Suppressor macrophage treated with lipopolysaccharide for 4 hours (primary cell): ENCODE results near the gene RASSF7.
"Not testable (repeated sequence)": the region's sequence is repeated elsewhere in the genome, so short reads cannot be mapped to it uniquely, and the experiment has no call there.

Experiments used
- DNase-seq: peaks from one replicate; pipeline ENCODE4 v3.0.0-alpha.2; 2020

The RASSF7 gene

DNA sequence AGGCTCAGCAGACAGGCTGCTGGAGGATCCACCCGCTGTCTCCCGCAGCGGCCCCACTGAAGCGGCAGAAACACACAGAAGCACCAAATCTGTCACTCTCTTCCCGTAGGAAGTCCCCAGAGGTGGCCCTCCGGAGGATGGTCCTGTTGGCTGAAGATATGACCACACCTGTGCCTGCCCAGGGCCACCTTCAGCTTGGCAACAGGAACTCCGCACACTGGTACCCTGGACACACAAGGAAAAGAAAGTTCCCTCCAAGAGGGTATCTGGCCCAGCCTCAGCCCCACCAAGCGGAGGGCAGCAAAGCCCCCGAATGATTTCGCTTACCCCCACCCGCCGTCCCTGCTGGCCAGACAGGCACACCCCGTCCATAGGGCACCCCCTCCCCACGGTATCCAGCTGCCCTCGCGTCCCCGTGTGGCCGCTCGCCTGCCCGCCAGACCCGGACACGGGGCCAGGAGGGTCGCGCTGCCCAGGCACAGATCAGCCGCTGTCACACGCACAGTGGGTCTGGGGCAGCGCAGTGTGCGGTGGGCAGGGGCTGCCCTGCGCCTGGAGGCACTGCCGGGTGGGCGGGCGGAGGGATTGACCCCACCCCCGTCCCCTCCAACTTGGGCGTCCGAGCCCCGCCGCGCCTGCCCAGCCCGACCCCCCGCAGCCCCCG lies 7.0 kb downstream of the RASSF7 start:
- DNase-seq: no peak

DNA sequence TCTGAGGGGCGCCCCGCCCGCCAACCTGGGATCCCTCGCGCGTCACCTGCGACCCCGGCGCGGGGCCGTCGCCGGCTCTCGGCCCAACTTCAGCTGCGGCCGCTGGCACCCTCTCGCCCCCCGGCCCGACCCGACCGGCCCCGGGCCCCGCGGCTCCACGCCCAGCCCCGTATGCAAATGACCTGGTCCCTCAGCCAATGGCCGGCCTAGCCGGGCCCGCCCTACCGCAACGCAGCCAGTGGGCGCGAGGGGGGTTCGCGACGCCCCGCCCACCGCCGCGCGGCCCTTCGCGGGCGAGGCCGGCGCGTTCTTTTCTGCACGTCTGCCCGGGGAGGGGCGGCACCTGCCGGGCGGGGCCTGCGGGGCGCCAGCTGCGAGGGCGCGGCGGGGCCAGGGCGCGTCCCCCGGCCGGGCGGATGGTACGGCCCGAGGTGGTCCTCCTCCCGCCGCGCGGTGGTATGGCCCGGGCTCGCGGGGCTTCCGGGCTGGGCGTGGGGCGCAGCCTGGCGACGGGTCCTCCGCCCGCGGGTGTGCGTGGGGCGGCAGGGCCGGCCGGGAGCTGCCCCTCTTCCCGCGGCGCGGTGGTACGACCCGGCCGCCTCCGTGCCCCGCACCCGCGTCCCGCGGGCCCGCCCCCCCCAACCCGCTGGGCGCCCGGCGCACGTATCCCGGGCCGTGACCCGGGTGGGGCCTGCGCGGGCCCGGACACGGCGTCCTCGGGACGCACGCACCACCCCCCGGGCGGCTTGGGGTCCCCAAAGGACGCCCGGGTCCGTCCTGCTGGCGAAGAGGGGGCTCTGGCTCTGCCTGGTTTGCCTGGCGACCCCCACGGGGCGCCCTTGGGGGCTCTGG lies 7.8 kb downstream of the RASSF7 start:
- DNase-seq: peak; percentile 99

DNA sequence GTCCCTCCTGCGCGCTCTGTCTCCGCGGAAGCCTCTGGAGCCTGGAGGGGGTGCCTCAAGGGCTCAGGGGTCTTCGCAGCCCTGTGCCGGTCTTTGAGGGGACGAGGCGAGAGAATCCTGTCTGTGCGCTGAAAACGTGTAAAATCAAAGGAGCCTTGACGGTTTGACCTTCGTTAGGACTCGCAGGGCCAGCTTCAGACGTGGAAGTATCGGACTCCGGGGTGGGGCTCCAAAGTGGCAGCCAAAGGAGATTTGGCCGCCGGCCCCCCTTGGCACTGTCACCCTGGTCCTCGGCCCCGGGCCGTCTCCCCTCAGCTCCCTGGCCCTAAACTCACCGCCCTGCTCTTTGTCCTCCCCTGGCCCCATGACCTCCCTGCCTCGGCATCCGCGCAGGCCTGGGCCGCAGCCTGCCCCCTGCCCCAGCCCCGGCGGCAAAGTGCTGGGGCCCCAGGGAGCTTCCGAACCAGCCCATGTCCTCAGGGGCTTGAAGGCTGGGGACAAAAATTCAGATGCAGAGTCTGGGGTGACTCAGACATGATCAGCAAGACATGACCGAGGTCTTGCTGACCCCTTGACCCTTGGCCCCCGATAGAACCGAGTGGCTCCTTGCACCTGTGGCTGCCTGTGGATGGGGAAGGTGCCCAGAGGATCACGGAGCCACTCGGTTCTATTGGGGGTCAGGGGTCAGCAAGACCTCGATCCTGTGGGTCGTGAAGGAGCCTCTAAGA lies 8.6 kb downstream of the RASSF7 start:
- no peak for DNase-seq

DNA sequence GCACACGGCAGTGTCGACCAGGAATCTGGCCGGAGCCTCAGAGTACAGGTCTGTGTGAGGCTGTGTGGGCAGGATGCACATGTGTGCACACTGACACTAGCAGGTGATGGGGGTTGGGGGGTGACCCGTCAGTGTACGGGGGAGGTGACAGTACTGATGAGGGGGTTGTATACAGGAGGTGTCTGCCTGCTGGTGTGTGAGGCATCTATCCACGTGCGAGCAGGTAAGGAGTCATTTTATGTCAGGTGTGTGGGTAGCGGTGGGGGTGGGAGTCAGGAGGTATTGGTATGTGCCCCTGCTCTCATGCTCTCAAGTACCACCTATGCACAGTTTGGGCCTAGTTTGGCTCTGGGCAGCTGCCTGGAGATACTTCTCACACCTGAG lies 11.0 kb downstream of the RASSF7 start:
- DNase-seq: no peak

- DNase-seq: no peak
Observed at GRCh38 chr11:573146-573759, 12.5 kb downstream of the RASSF7 start.

DNA sequence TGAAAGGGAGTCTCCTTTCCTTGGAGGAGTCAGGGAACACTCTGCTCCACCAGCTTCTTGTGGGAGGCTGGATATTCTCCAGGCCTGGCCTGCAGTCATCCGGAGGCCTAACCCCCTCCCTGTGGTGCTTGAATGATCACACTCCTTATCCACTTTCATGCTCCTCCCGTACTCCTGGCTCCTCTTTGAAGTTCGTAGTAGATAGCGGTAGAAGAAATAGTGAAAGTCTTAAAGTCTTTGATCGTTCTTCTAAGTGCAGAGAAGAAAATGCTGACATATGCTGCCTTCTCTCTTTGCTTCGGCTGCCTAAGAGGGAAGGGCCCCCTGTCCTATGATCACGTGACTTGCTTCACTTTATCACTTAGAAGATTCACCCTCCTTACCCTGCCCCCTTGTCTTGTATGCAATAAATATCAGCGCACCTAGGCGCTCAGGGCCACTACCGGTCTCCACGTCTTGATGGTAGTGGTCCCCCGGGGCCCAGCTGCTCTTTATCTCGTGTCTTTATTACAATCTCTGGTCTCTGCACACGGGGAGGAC lies 13.3 kb downstream of the RASSF7 start:
- not testable (repeated sequence) for DNase-seq

DNA sequence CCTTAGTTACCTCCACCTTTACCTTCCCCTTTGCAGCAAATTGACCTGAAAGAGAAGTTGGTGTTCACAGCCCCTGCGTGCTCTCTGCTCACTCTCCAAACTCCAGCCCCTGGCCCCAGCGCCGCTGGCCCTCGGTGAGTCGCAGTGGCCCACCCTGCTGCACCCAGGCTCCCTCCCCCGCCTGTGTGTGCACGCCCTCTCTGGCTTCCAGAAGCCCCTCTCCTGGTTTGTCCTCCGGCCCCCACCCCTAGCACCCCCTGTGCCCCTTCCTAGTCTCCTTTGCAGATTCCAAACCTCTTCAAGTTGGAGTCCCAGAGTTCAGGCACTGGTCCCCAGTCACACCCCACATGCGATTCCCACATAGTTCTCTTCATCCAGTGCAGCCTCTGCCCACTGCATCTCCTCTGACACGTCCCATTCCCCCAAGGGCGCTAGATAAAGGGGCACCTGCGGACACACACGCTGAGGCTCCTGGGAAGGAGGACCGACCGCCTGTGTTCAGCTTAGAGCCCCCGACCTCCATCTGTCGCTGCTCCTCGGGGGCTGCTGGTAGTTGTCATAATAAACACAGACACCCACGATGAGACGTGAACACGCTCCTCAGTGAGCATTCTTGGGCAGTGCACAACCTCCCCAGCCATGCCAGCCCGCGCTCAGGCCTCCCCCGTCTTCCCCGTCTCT lies 14.0 kb downstream of the RASSF7 start:
- no peak for DNase-seq

- DNase-seq: no peak
Observed at GRCh38 chr11:575313-575995, 14.7 kb downstream of the RASSF7 start.

DNA sequence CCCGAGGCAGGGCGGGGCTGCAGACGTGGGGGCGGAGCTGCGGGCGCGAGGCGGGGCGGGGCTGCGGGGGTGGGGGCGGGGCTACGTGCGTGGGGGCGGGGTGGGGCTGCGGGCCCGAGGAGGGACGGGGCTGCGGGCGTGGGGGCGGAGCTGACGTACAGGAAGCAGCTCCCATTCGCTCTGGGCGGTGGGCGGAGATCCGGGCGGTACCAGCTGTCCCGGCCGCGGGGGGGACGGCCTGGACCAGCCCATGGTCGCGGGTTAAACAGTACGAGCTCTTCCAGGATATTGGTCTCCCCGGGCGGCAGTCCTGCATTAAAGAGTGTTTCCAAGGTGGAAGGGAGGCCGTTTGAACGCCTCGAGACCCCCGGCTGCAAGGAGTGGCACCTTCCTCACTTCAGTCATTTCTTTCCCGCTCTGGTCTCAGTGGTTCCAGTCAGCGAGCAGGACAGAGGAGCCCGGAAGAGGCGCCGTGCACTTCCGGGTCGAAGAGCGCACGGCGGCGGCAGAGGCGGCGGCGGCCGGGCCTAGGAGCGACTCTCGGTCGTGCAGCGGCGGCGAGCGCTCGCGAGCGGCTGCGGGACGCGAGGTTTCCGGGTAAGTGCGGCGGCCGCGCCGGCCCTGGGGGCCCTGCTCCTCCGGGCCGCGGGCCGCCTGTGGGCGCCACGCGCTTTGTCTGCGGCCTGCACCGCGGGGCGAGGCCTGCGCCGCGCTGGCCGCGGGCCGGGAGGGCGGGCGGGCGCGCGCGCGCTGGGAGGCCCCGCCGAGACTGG lies 15.4 kb downstream of the RASSF7 start, which contains the start of gene PHRF1:
TSS of gene PHRF1 (plus strand) at position 475 of the 773 bp plus-strand sequence. CDS start 5,043 bp downstream, outside the sequence.
- peak; percentile 97 for DNase-seq

DNA sequence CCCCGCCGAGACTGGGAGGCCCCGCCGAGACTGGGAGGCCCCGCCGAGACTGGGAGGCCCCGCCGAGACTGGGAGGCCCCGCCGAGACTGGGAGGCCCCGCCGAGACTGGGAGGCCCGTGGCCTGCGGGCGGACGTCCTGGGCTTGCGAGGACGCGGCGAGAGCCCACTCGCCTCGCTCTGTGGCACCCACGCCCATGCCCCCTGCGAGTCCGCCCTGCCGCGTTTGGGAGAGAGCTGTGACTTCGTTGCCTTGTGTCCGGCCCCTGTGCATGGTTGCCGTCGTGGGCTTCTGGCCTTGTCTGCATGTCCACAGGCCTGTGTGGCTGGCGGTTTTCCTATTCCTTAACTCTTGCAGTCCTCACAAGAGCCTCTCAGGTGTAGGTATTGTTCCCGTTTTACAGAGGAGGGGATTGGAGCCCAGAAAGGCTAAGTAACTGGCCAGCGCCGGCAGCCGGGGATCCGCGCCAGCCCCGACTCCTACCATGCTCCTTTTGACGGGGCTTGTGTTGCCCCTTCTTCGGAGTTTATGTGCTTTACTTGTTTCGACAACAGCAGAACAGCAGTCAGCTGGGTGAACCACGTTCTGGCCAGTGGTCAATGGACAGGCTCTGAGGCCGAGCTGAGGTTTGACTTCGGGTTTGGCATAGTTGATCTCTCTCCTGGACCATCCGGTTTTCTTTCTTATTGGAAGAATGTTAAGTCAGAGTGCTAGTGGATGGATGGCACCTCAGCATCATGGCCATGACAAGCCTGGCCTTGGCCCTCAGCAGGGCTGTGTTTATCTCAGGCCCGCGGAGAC lies 16.2 kb downstream of the RASSF7 start:
- DNase-seq: no peak

DNA sequence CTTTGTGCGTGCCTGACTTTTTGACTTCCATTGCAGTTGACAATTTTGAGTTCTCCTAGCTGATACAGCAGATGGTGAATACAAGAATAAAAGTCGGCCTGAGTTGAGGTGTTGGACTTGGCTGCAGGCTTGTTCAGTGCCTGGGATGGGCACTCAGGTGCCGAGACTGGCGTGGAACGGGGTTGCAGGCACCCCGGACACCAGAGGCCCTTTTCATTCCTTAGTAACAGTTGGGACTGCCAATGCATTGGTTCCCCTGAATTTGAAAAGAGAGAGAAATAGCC lies 16.8 kb downstream of the RASSF7 start:
- DNase-seq: no peak

- no peak for DNase-seq
Observed at GRCh38 chr11:578276-579035, 17.7 kb downstream of the RASSF7 start.

DNA sequence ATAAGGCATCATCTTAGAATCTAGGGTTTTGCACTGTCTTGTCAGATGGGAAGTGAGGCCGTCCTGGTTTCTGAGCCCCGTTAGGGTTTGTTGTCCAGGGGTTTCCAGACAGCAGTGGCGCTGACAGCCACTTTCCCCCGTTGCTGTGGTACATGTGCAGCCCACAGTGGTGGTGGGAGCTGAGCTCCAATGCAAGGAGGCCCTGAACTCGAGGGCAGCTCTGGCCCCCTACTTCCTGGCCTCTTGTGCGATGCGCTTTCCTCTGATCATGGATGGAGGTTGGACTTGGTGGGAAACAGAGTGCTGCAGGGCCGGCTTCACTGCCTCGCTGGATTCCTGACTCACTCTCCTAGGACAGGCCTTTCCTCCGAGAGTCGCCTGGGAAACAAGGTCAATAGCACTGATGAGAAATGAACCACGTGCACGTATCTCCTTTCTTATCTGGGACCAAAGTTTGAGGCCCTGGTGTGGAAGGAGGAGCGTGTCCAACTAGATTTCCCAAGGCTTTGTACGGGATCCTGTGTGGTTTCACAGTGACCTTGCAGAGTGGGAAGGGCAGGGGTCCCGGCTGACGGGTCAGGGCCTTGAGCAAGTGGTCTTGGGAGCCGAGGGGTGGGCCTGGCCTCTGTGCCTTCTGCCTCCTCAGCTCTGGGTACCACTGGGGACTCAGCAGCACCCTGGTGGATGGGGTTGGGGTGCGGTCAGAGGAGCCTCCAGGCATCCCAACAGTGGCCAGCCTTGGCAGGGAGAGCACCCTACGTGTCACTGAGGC lies 19.2 kb downstream of the RASSF7 start:
- DNase-seq: no peak

- DNase-seq: no peak
Observed at GRCh38 chr11:581342-581741, 20.6 kb downstream of the RASSF7 start.

- no peak for DNase-seq
Observed at GRCh38 chr11:581752-582151, 21.0 kb downstream of the RASSF7 start.

DNA sequence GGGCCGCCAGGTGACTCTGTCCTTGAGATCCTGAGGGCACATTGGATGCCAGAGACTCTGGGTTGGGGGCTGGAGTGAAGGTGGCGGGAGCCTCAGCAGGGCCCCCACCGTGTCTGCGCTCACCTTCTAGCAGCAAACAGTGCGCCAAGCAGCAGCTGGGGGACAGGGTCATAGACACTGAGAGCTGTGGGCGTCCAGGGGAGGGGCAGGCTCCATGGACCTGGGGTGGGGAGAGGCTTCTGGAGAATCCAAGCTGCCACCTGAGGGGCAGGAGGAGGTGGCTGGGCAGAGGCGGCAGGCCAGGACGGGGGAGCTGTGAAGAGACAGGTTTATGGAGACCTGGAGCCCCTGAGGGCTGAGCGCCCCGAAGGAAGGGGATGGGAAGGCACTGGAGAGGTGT lies 23.5 kb downstream of the RASSF7 start:
- no peak for DNase-seq

- DNase-seq: no peak
Observed at GRCh38 chr11:586376-587316, 25.9 kb downstream of the RASSF7 start.
